Naive thymus-derived CD4-positive, alpha-beta T cell (primary cell): Measurements from ENCODE around the gene LNPEP. TPM values are rescaled to one million over a fixed set of nuclear protein-coding genes. Genes with fewer than 3 reads are reported as not detected.

Experiments
- ATAC-seq: fragments of 150-1000 bp; cut with Tn5 transposase; 2 replicates; pipeline ENCODE4 v1.10.0; 2021; ENCODE audit warnings: mild to moderate bottlenecking, moderate library complexity
- CTCF ChIA-PET: fragments of 350-600 bp; sonication (Branson Sonifier 250); formaldehyde crosslinking; loops from one replicate; lab custom pipeline; 2021; ENCODE audit warnings: antibody characterized with exemption; lab: Charles Lee
- POLR2A ChIA-PET: fragments of 350-600 bp; sonication (Branson Sonifier 250); formaldehyde crosslinking; loops from one replicate; lab custom pipeline; 2021; ENCODE audit warnings: antibody characterized with exemption, inconsistent platforms; lab: Charles Lee
- DNase-seq, 9 donors: peaks; one replicate each; pipeline versions ENCODE4 v3.0.0 to v3.0.0-alpha.2; 2020 to 2022; ENCODE audit warnings: mixed read lengths in 1 of 9
- H3K27ac ChIP-seq: one replicate; pipeline ENCODE4 v1.7.0; 2013; ENCODE audit warnings: mild to moderate bottlenecking, low read depth, low read length, moderate library complexity
- H3K27me3 ChIP-seq, 2 donors: one replicate each; pipeline ENCODE4 v1.7.0; 2013; ENCODE audit warnings: low read length in 2 of 2, mild to moderate bottlenecking in 2 of 2, moderate library complexity in 2 of 2; ENCODE audit not compliant: control insufficient read depth in 2 of 2, insufficient read depth in 2 of 2
- H3K36me3 ChIP-seq, 3 experiments: 1 replicate in 2 of 3; 2 replicates in 1 of 3; pipeline ENCODE4 v1.7.0; 2013; ENCODE audit warnings: low read length in 3 of 3, mild to moderate bottlenecking in 3 of 3, moderate library complexity in 1 of 3; ENCODE audit not compliant: insufficient read depth in 3 of 3, control insufficient read depth in 2 of 3
- H3K4me1 ChIP-seq, 2 donors: one replicate each; pipeline ENCODE4 v1.7.0; 2013; ENCODE audit warnings: low read length in 2 of 2, mild to moderate bottlenecking in 2 of 2, moderate library complexity in 1 of 2; ENCODE audit not compliant: control insufficient read depth in 2 of 2, insufficient read depth in 2 of 2
- H3K4me3 ChIP-seq: 2 replicates; pipeline ENCODE4 v1.7.0; 2013; ENCODE audit warnings: mild to moderate bottlenecking, low read length
- H3K9me3 ChIP-seq, 3 experiments: 1 replicate in 2 of 3; 2 replicates in 1 of 3; pipeline ENCODE4 v1.7.0; 2013; ENCODE audit warnings: low read length in 3 of 3; ENCODE audit not compliant: control insufficient read depth in 2 of 3
- H3K27ac Mint-ChIP-seq, 9 donors: one replicate each; pipeline ENCODE4 v1.8.0; 2020 to 2022; ENCODE audit warnings: mixed read lengths in 9 of 9, mild to moderate bottlenecking in 8 of 9, moderate library complexity in 5 of 9, inconsistent platforms in 2 of 9
- H3K27me3 Mint-ChIP-seq, 5 donors: one replicate each; pipeline ENCODE4 v1.8.0; 2021 to 2022; ENCODE audit warnings: mixed read lengths in 5 of 5, mild to moderate bottlenecking in 1 of 5
- H3K36me3 Mint-ChIP-seq, 5 donors: one replicate each; pipeline ENCODE4 v1.8.0; 2020 to 2022; ENCODE audit warnings: mixed read lengths in 5 of 5, mild to moderate bottlenecking in 3 of 5, inconsistent platforms in 1 of 5
- H3K4me1 Mint-ChIP-seq, 7 donors: one replicate each; pipeline ENCODE4 v1.8.0; 2020 to 2022; ENCODE audit warnings: mixed read lengths in 7 of 7, mild to moderate bottlenecking in 3 of 7, inconsistent platforms in 1 of 7
- H3K4me3 Mint-ChIP-seq, 10 donors: one replicate each; pipeline ENCODE4 v1.8.0; 2020 to 2022; ENCODE audit warnings: mild to moderate bottlenecking in 10 of 10, mixed read lengths in 10 of 10, moderate library complexity in 6 of 10, inconsistent platforms in 2 of 10
- H3K9me3 Mint-ChIP-seq, 11 donors: one replicate each; pipeline ENCODE4 v1.8.0; 2020 to 2022; ENCODE audit warnings: mixed read lengths in 11 of 11, mild to moderate bottlenecking in 4 of 11, inconsistent platforms in 1 of 11, moderate library complexity in 1 of 11
- intact Hi-C, 2 donors: fragments of 100-400 bp; cut with micrococcal nuclease; formaldehyde crosslinking; loops; one replicate each; pipeline ENCODE4 v1.15.1; 2023
- polyA plus RNA-seq, 2 donors: library from polyadenylated mRNA; unstranded; fragments of 300-500 nt; fragmentation: Illumina TruSeq; gene quantifications; one replicate each; pipeline ENCODE4 v1.2.3, GENCODE V29; 2021
- total RNA-seq, 6 experiments: library from RNA in 5 of 6; stranded (reverse) in 5 of 6; gene quantifications; 1 replicate in 5 of 6; 2 replicates in 1 of 6; pipeline ENCODE4 v1.2.3 and lab custom pipeline; 2021 to 2026

Gene LNPEP
- total and polyA plus RNA-seq, 7 experiments from 2014 or later: 53.2 to 109 (median 82.6) TPM

GRCh38 chr5:97071993-97072392 lies 136.1 kb downstream of the LNPEP start:
- H3K4me3 Mint-ChIP-seq: no peak overlapping the region
- ChIA-PET POLR2A (no interaction called here), CTCF (no interaction called here)
- DNase-seq: no peak
- no peaks in the 10 kb centered on the region for H3K36me3 ChIP-seq
- H3K27me3 Mint-ChIP-seq: peaks cover 0 to 9% (median 0%) of the 10 kb centered on the region in 5 donors
- no peaks in the 10 kb centered on the region for H3K27me3 ChIP-seq
- H3K27ac ChIP-seq: no peak overlapping the region
- H3K9me3 ChIP-seq: no peaks in the 10 kb centered on the region
- intact Hi-C loops: no loop called here
- H3K4me1 ChIP-seq: no peaks in the 10 kb centered on the region
- H3K36me3 Mint-ChIP-seq: peaks cover 0 to 8% (median 0%) of the 10 kb centered on the region in 5 donors
- no peak for ATAC-seq
- peaks cover 0 to 4% (median 0%) of the 10 kb centered on the region in 11 donors for H3K9me3 Mint-ChIP-seq
- no peak overlapping the region for H3K27ac Mint-ChIP-seq
- H3K4me1 Mint-ChIP-seq: peaks cover 0 to 14% (median 7%) of the 10 kb centered on the region in 7 donors
- no peak overlapping the region for H3K4me3 ChIP-seq

GRCh38 chr5:97072696-97073095 lies 136.8 kb downstream of the LNPEP start:
- peaks cover 0 to 14% (median 7%) of the 10 kb centered on the region in 7 donors for H3K4me1 Mint-ChIP-seq
- no peak overlapping the region for H3K27ac Mint-ChIP-seq
- no peaks in the 10 kb centered on the region for H3K36me3 ChIP-seq
- peaks cover 0 to 8% (median 0%) of the 10 kb centered on the region in 5 donors for H3K36me3 Mint-ChIP-seq
- ChIA-PET CTCF (no interaction called here), POLR2A (no interaction called here)
- ATAC-seq: no peak
- no peak overlapping the region for H3K4me3 ChIP-seq
- H3K27me3 ChIP-seq: no peaks in the 10 kb centered on the region
- H3K27me3 Mint-ChIP-seq: peaks cover 0 to 6% (median 0%) of the 10 kb centered on the region in 5 donors
- no peak overlapping the region for H3K4me3 Mint-ChIP-seq
- no peaks in the 10 kb centered on the region for H3K4me1 ChIP-seq
- no peak overlapping the region for H3K27ac ChIP-seq
- no peak for DNase-seq
- intact Hi-C loops: no loop called here
- peaks cover 0 to 4% (median 0%) of the 10 kb centered on the region in 11 donors for H3K9me3 Mint-ChIP-seq
- no peaks in the 10 kb centered on the region for H3K9me3 ChIP-seq

GRCh38 chr5:97073420-97073819 lies 137.5 kb downstream of the LNPEP start:
- ATAC-seq (no peak), DNase-seq (no peak)
- intact Hi-C loops: no loop called here
- Histone ChIP-seq H3K4me1 (no peaks in the 10 kb centered on the region), H3K9me3 (no peaks in the 10 kb centered on the region), H3K4me3 (no peak overlapping the region), H3K36me3 (no peaks in the 10 kb centered on the region), H3K27me3 (no peaks in the 10 kb centered on the region), H3K27ac (no peak overlapping the region)
- Mint-ChIP-seq H3K27me3 (peaks cover 0 to 5% (median 0%) of the 10 kb centered on the region in 5 donors), H3K27ac (no peak overlapping the region), H3K36me3 (peaks cover 0 to 8% (median 0%) of the 10 kb centered on the region in 5 donors), H3K9me3 (peaks cover 0 to 4% (median 0%) of the 10 kb centered on the region in 11 donors), H3K4me1 (peaks cover 0 to 9% (median 4%) of the 10 kb centered on the region in 7 donors), H3K4me3 (no peak overlapping the region)
- ChIA-PET CTCF (no interaction called here), POLR2A (no interaction called here)

- H3K4me1 ChIP-seq: no peaks in the 10 kb centered on the region
- ATAC-seq (no peak), DNase-seq (no peak)
- Mint-ChIP-seq H3K36me3 (peaks cover 0 to 8% (median 0%) of the 10 kb centered on the region in 5 donors), H3K27ac (no peak overlapping the region), H3K4me3 (no peak overlapping the region), H3K27me3 (peaks cover 0 to 11% (median 0%) of the 10 kb centered on the region in 5 donors), H3K9me3 (peaks cover 0 to 4% (median 0%) of the 10 kb centered on the region in 11 donors), H3K4me1 (peaks cover 0 to 12% (median 6%) of the 10 kb centered on the region in 7 donors)
- H3K9me3 ChIP-seq: no peaks in the 10 kb centered on the region
- POLR2A ChIA-PET: no interaction called here
- intact Hi-C loops: no loop called here
- CTCF ChIA-PET: interaction anchor here (0.9 to 1.3 kb wide), 2 partner anchors 14 to 28 kb away, joined by 3 to 4 read pairs; no protein-coding TSS in a partner anchor
- H3K4me3 ChIP-seq: no peak overlapping the region
- no peaks in the 10 kb centered on the region for H3K27me3 ChIP-seq
- H3K27ac ChIP-seq: no peak overlapping the region
- no peaks in the 10 kb centered on the region for H3K36me3 ChIP-seq
Observed at GRCh38 chr5:97074859-97075489, 139.1 kb downstream of the LNPEP start.

GRCh38 chr5:97075649-97076048 lies 139.8 kb downstream of the LNPEP start:
- POLR2A ChIA-PET: no interaction called here
- H3K36me3 Mint-ChIP-seq: peaks cover 0 to 5% (median 0%) of the 10 kb centered on the region in 5 donors

GRCh38 chr5:97076098-97076497 lies 140.2 kb downstream of the LNPEP start:
- intact Hi-C loops: no loop called here
- H3K4me3 ChIP-seq: no peak overlapping the region
- no peak for ATAC-seq
- CTCF ChIA-PET: interaction anchor here (0.9 kb wide), 1 partner anchor 29 kb away, joined by 4 read pairs; no protein-coding TSS in a partner anchor
- peaks cover 0 to 4% (median 0%) of the 10 kb centered on the region in 11 donors for H3K9me3 Mint-ChIP-seq
- no peaks in the 10 kb centered on the region for H3K4me1 ChIP-seq
- H3K9me3 ChIP-seq: no peaks in the 10 kb centered on the region
- peaks cover 0 to 14% (median 6%) of the 10 kb centered on the region in 7 donors for H3K4me1 Mint-ChIP-seq
- DNase-seq: no peak
- H3K27me3 ChIP-seq: no peaks in the 10 kb centered on the region
- no peak overlapping the region for H3K27ac Mint-ChIP-seq
- H3K4me3 Mint-ChIP-seq: no peak overlapping the region
- H3K27ac ChIP-seq: no peak overlapping the region
- H3K36me3 ChIP-seq: no peaks in the 10 kb centered on the region
- POLR2A ChIA-PET: no interaction called here
- H3K36me3 Mint-ChIP-seq: peaks cover 0 to 5% (median 0%) of the 10 kb centered on the region in 5 donors
- peaks cover 0 to 16% (median 0%) of the 10 kb centered on the region in 5 donors for H3K27me3 Mint-ChIP-seq

More at GRCh38 chr5:97075649-97076048, 139.8 kb downstream of the LNPEP start:
- CTCF ChIA-PET: interaction anchor here (0.9 kb wide), 1 partner anchor 28 kb away, joined by 4 read pairs; no protein-coding TSS in a partner anchor
- H3K4me1 ChIP-seq: no peaks in the 10 kb centered on the region
- H3K27ac Mint-ChIP-seq: no peak overlapping the region
- no peak for DNase-seq
- H3K9me3 ChIP-seq: no peaks in the 10 kb centered on the region
- H3K4me3 ChIP-seq: no peak overlapping the region
- H3K36me3 ChIP-seq: no peaks in the 10 kb centered on the region
- intact Hi-C loops: no loop called here
- ATAC-seq: no peak
- H3K27ac ChIP-seq: no peak overlapping the region
- H3K27me3 ChIP-seq: no peaks in the 10 kb centered on the region
- H3K4me1 Mint-ChIP-seq: peaks cover 0 to 12% (median 6%) of the 10 kb centered on the region in 7 donors
- H3K4me3 Mint-ChIP-seq: no peak overlapping the region
- peaks cover 0 to 4% (median 0%) of the 10 kb centered on the region in 11 donors for H3K9me3 Mint-ChIP-seq
- peaks cover 0 to 14% (median 0%) of the 10 kb centered on the region in 5 donors for H3K27me3 Mint-ChIP-seq
